Measurements from ENCODE around the gene LIAS.
"Not testable (repeated sequence)": the region's sequence is repeated elsewhere in the genome, so short reads cannot be mapped to it uniquely, and the experiment has no call there.

LIAS gene

GRCh38 chr4:39422247-39422646, 36.6 kb upstream of the LIAS start:
- H3K14ac ChIP-seq (ENCODE audit: low read length): no peak overlapping the region
- H2BK120ac ChIP-seq (ENCODE audit: insufficient read depth, low read length, poor library complexity): no peak overlapping the region
- WGBS (ENCODE audit: extremely low coverage, insufficient coverage, insufficient read length): no CpG with 5 or more reads among the region's 3 CpGs
- no peak overlapping the region for H4K12ac ChIP-seq (ENCODE audit: low read depth, low read length)
- H3K4ac ChIP-seq (ENCODE audit: low read depth, low read length): no peak overlapping the region
- H3K79me1 ChIP-seq (ENCODE audit: low read length): no peaks in the 10 kb centered on the region
- H3K27ac ChIP-seq (ENCODE audit: low read depth, low read length): no peak overlapping the region
- no peak overlapping the region for H3K9ac ChIP-seq (ENCODE audit: low read length)
- H3K36me3 ChIP-seq (ENCODE audit: control insufficient read depth in 1 of 2, insufficient read depth in 2 of 2, low read length in 2 of 2): no peaks in the 10 kb centered on the region
- H4K8ac ChIP-seq (ENCODE audit: low read depth, low read length): no peak overlapping the region
- no peak overlapping the region for H3K4me2 ChIP-seq (ENCODE audit: low read length)
- H4K91ac ChIP-seq (ENCODE audit: low read depth, low read length): no peak overlapping the region
- no peaks in the 10 kb centered on the region for H3K9me3 ChIP-seq (ENCODE audit: insufficient read depth, low read depth, low read length)
- H2AK5ac ChIP-seq (ENCODE audit: low read length): no peak overlapping the region
- H3K4me3 ChIP-seq (ENCODE audit: low read depth, low read length): no peak overlapping the region
- H3K4me1 ChIP-seq (ENCODE audit: control insufficient read depth in 1 of 2, insufficient read depth in 2 of 2, low read length in 2 of 2): no peaks in the 10 kb centered on the region
- no peak overlapping the region for H2BK12ac ChIP-seq (ENCODE audit: low read length)
- no peaks in the 10 kb centered on the region for H3K79me2 ChIP-seq (ENCODE audit: control insufficient read depth, insufficient read depth, low read length, poor library complexity)
- DNase-seq: no peak
- no peaks in the 10 kb centered on the region for H3K27me3 ChIP-seq (ENCODE audit: insufficient read depth, low read length)
- no peak overlapping the region for H3K23ac ChIP-seq (ENCODE audit: low read length)
- no peak overlapping the region for H2BK5ac ChIP-seq (ENCODE audit: low read depth, low read length, poor library complexity)
- no peak overlapping the region for H3K18ac ChIP-seq (ENCODE audit: low read length)
- no peak overlapping the region for H2AFZ ChIP-seq (ENCODE audit: insufficient read depth, low read length, poor library complexity)

DNA sequence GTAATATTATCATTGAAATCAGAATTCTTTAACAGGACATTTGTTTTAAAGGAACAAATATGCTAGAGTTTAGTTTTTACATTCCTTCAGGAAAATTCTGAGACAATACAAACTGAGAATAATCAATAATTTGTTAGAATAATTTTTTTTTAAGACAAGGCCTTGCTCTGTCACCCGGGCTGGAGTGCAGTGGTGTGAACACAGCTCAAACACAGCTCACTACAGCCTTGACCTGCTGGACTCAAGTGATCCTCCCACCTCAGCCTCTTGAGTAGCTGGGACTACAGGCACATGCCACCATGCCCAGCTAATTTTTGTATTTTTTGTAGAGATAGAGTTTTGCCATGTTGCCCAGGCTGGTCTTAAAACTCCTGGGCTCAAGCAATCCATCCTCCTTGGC, 33.6 kb upstream of the LIAS start:
- not testable (repeated sequence) for H3K9me3 ChIP-seq (ENCODE audit: insufficient read depth, low read depth, low read length); H3K79me1 ChIP-seq (ENCODE audit: low read length); DNase-seq; H2AK5ac ChIP-seq (ENCODE audit: low read length); H3K4me2 ChIP-seq (ENCODE audit: low read length); H4K91ac ChIP-seq (ENCODE audit: low read depth, low read length); H3K4me1 ChIP-seq (ENCODE audit: control insufficient read depth in 1 of 2, insufficient read depth in 2 of 2, low read length in 2 of 2); H3K79me2 ChIP-seq (ENCODE audit: control insufficient read depth, insufficient read depth, low read length, poor library complexity); H3K4me3 ChIP-seq (ENCODE audit: low read depth, low read length); H3K14ac ChIP-seq (ENCODE audit: low read length); H3K4ac ChIP-seq (ENCODE audit: low read depth, low read length); H2BK12ac ChIP-seq (ENCODE audit: low read length); H3K36me3 ChIP-seq (ENCODE audit: control insufficient read depth in 1 of 2, insufficient read depth in 2 of 2, low read length in 2 of 2); H3K27ac ChIP-seq (ENCODE audit: low read depth, low read length); H4K12ac ChIP-seq (ENCODE audit: low read depth, low read length); H2BK5ac ChIP-seq (ENCODE audit: low read depth, low read length, poor library complexity); H2AFZ ChIP-seq (ENCODE audit: insufficient read depth, low read length, poor library complexity); H3K18ac ChIP-seq (ENCODE audit: low read length); H3K9ac ChIP-seq (ENCODE audit: low read length); H3K27me3 ChIP-seq (ENCODE audit: insufficient read depth, low read length); H3K23ac ChIP-seq (ENCODE audit: low read length); H4K8ac ChIP-seq (ENCODE audit: low read depth, low read length); H2BK120ac ChIP-seq (ENCODE audit: insufficient read depth, low read length, poor library complexity)
- no CpG with 5 or more reads among the region's 1 CpG for WGBS (ENCODE audit: extremely low coverage, insufficient coverage, insufficient read length)

DNA sequence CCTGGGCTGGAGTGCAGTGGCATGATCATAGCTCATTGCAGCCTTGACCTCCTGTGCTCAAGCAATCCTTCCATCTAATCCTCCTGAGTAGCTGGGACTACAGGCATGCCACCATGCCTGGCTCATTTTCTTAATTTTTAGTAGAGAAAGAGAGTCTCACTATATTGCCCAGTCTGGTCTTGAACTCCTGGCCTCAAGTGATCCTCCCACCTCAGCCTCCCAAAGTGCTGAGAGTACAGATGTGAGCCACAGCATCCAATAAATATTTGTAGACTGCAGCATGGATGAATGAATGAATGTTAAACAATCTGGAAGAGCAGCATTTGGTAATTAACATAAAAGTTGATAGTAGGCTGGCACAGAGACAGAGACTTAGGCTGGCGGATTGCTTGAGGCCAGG, 32.1 kb upstream of the LIAS start:
- Histone ChIP-seq H3K9me3 (ENCODE audit: insufficient read depth, low read depth, low read length) (no peaks in the 10 kb centered on the region), H3K79me2 (ENCODE audit: control insufficient read depth, insufficient read depth, low read length, poor library complexity) (no peaks in the 10 kb centered on the region), H4K12ac (ENCODE audit: low read depth, low read length) (no peak overlapping the region), H3K27me3 (ENCODE audit: insufficient read depth, low read length) (no peaks in the 10 kb centered on the region), H3K4me2 (ENCODE audit: low read length) (no peak overlapping the region), H3K4me3 (ENCODE audit: low read depth, low read length) (no peak overlapping the region), H4K91ac (ENCODE audit: low read depth, low read length) (no peak overlapping the region), H2BK120ac (ENCODE audit: insufficient read depth, low read length, poor library complexity) (no peak overlapping the region), H3K4me1 (ENCODE audit: control insufficient read depth in 1 of 2, insufficient read depth in 2 of 2, low read length in 2 of 2) (no peaks in the 10 kb centered on the region), H2BK12ac (ENCODE audit: low read length) (no peak overlapping the region), H3K23ac (ENCODE audit: low read length) (no peak overlapping the region), H3K36me3 (ENCODE audit: control insufficient read depth in 1 of 2, insufficient read depth in 2 of 2, low read length in 2 of 2) (no peaks in the 10 kb centered on the region), H3K14ac (ENCODE audit: low read length) (no peak overlapping the region), H2AK5ac (ENCODE audit: low read length) (no peak overlapping the region), H4K8ac (ENCODE audit: low read depth, low read length) (no peak overlapping the region), H2BK5ac (ENCODE audit: low read depth, low read length, poor library complexity) (no peak overlapping the region), H3K79me1 (ENCODE audit: low read length) (no peaks in the 10 kb centered on the region), H3K9ac (ENCODE audit: low read length) (no peak overlapping the region), H2AFZ (ENCODE audit: insufficient read depth, low read length, poor library complexity) (no peak overlapping the region), H3K4ac (ENCODE audit: low read depth, low read length) (no peak overlapping the region), H3K27ac (ENCODE audit: low read depth, low read length) (no peak overlapping the region), H3K18ac (ENCODE audit: low read length) (no peak overlapping the region)
- DNase-seq: no peak
- WGBS (ENCODE audit: extremely low coverage, insufficient coverage, insufficient read length): no CpG with 5 or more reads among the region's 1 CpG

GRCh38 chr4:39427520-39428114, 31.2 kb upstream of the LIAS start:
- no peak overlapping the region for H3K23ac ChIP-seq (ENCODE audit: low read length)
- DNase-seq: no peak
- no peak overlapping the region for H4K91ac ChIP-seq (ENCODE audit: low read depth, low read length)
- no peak overlapping the region for H2AK5ac ChIP-seq (ENCODE audit: low read length)
- no peak overlapping the region for H3K4ac ChIP-seq (ENCODE audit: low read depth, low read length)
- H2AFZ ChIP-seq (ENCODE audit: insufficient read depth, low read length, poor library complexity): no peak overlapping the region
- no peak overlapping the region for H2BK12ac ChIP-seq (ENCODE audit: low read length)
- H3K79me2 ChIP-seq (ENCODE audit: control insufficient read depth, insufficient read depth, low read length, poor library complexity): no peaks in the 10 kb centered on the region
- H3K36me3 ChIP-seq (ENCODE audit: control insufficient read depth in 1 of 2, insufficient read depth in 2 of 2, low read length in 2 of 2): no peaks in the 10 kb centered on the region
- no peak overlapping the region for H2BK120ac ChIP-seq (ENCODE audit: insufficient read depth, low read length, poor library complexity)
- H2BK5ac ChIP-seq (ENCODE audit: low read depth, low read length, poor library complexity): no peak overlapping the region
- H3K79me1 ChIP-seq (ENCODE audit: low read length): no peaks in the 10 kb centered on the region
- no peak overlapping the region for H3K4me2 ChIP-seq (ENCODE audit: low read length)
- no peak overlapping the region for H3K27ac ChIP-seq (ENCODE audit: low read depth, low read length)
- no peak overlapping the region for H3K4me3 ChIP-seq (ENCODE audit: low read depth, low read length)
- no peaks in the 10 kb centered on the region for H3K9me3 ChIP-seq (ENCODE audit: insufficient read depth, low read depth, low read length)
- no CpG with 5 or more reads among the region's 10 CpGs for WGBS (ENCODE audit: extremely low coverage, insufficient coverage, insufficient read length)
- no peak overlapping the region for H4K8ac ChIP-seq (ENCODE audit: low read depth, low read length)
- H4K12ac ChIP-seq (ENCODE audit: low read depth, low read length): no peak overlapping the region
- no peak overlapping the region for H3K18ac ChIP-seq (ENCODE audit: low read length)
- no peaks in the 10 kb centered on the region for H3K4me1 ChIP-seq (ENCODE audit: control insufficient read depth in 1 of 2, insufficient read depth in 2 of 2, low read length in 2 of 2)
- H3K14ac ChIP-seq (ENCODE audit: low read length): no peak overlapping the region
- H3K27me3 ChIP-seq (ENCODE audit: insufficient read depth, low read length): no peaks in the 10 kb centered on the region
- no peak overlapping the region for H3K9ac ChIP-seq (ENCODE audit: low read length)

Data from trophoblast cell (in vitro differentiated cells and primary cell).